Heart left ventricle (tissue), 16 donors: ENCODE data around the gene C9orf152. TPM values are rescaled to one million over a fixed set of nuclear protein-coding genes. Genes with fewer than 3 reads are reported as not detected.

Source experiments
- ATAC-seq, 4 donors: fragments of 200-7000 bp; cut with Tn5 transposase; one replicate each; pipeline ENCODE4 v1.9.1; 2020 to 2022; ENCODE audit warnings: moderate library complexity in 4 of 4, mild to moderate bottlenecking in 3 of 4, moderate number of reproducible peaks in 1 of 4
- DNase-seq, 5 donors: peaks; one replicate each; pipeline ENCODE4 v3.0.0-alpha.2; 2020
- H3K27ac ChIP-seq, 12 donors: fragments of 200-600 bp; sonication (generic) in 4 of 12; one replicate each; pipeline versions ENCODE4 v1.5.0 to v1.8.0; 2016 to 2022; ENCODE audit warnings: mild to moderate bottlenecking in 2 of 12
- H3K27me3 ChIP-seq, 9 donors: fragments of 200-600 bp; sonication (generic) in 2 of 9; one replicate each; pipeline versions ENCODE4 v1.5.1 to v1.8.0; 2016 to 2022; ENCODE audit warnings: mild to moderate bottlenecking in 3 of 9
- H3K36me3 ChIP-seq, 9 donors: fragments of 200-600 bp; sonication (generic) in 2 of 9; one replicate each; pipeline versions ENCODE4 v1.5.0 to v1.8.0; 2018 to 2022; ENCODE audit warnings: mild to moderate bottlenecking in 2 of 9
- H3K4me1 ChIP-seq, 12 donors: fragments of 200-600 bp; sonication (generic) in 4 of 12; one replicate each; pipeline versions ENCODE4 v1.5.0 to v1.8.0; 2016 to 2022; ENCODE audit warnings: mild to moderate bottlenecking in 3 of 12
- H3K4me3 ChIP-seq, 12 donors: fragments of 200-600 bp; sonication (generic) in 4 of 12; one replicate each; pipeline versions ENCODE4 v1.5.0 to v1.8.0; 2017 to 2022; ENCODE audit warnings: mild to moderate bottlenecking in 9 of 12, moderate library complexity in 4 of 12
- H3K9me3 ChIP-seq, 12 donors: fragments of 200-600 bp; sonication (generic) in 4 of 12; one replicate each; pipeline versions ENCODE4 v1.5.0 to v1.8.0; 2016 to 2022; ENCODE audit warnings: mild to moderate bottlenecking in 1 of 12
- POLR2A ChIP-seq, 2 donors: fragments of 450-650 bp; IDR thresholded peaks; one replicate each; pipeline ENCODE4 v1.6.1; 2017; ENCODE audit warnings: antibody characterized with exemption in 2 of 2, mild to moderate bottlenecking in 2 of 2, moderate library complexity in 2 of 2
- WGBS, 4 donors: extraction: QIAGEN DNeasy Blood & Tissue Kit in 2 of 4; methylation state at CpG; one replicate each; pipeline versions ENCODE4 v1.1.5 to v1.1.7; 2013 to 2018; 5-methylcytosine and 5-hydroxymethylcytosine counted together
- intact Hi-C, 10 donors: fragments of 100-400 bp; cut with DNase I; formaldehyde crosslinking; loops; one replicate each; pipeline versions ENCODE4 v1.11.1 to v1.14.2; 2022
- polyA plus RNA-seq, 2 donors: library from polyadenylated mRNA; stranded (reverse); fragments of 200-250 nt; gene quantifications; one replicate each; pipeline ENCODE4 v1.2.3, GENCODE V29; 2013
- total RNA-seq, 9 donors: library from RNA; depleted of rRNA in 2 of 9; stranded (reverse); fragments of >200 nt in 2 of 9; fragmentation: NEBNext Ultra II Directional in 3 of 9; extraction: Animal tissue kit (Norgen Biotek cat#: 25700) in 3 of 9; gene quantifications; one replicate each; pipeline versions ENCODE4 v1.1.0 to v1.2.4, GENCODE V29; 2016 to 2023
- TF ChIP-seq, protein P1 (sequence below), 12 donors: fragments of 200-600 bp; sonication (generic) in 4 of 12; IDR thresholded peaks; one replicate each; pipeline versions ENCODE4 v1.5.0 to v1.8.0; 2018 to 2022; ENCODE audit warnings: antibody characterized with exemption in 12 of 12, mild to moderate bottlenecking in 5 of 12
- donor health status: ischemic (EF 13 %, LVEDD 7.1; RV severe dilation, severe dysfunction).
- donor health status: healthy with polysubstance abuse.
- donor health status: DM: no; HTN: yes; CAD: no.
- donor health status: DM: no; HTN: no; CAD: no.
- donor health status: ischemic (EF 25% LVEDD 6.9; RV normal size, moderate dysfunction).
- donor health status: ischemic (EF 25% LVEDD 5.7; RV mildly dilated, moderate dysfunction).
- donor health status: healthy.
- donor health status: DM: yes; HTN: yes; CAD: no.
- donor health status: ischemic (EF 35%, LVEDD 5.7; RV mildly dilated, moderate dysfunction).
- donor health status: nonischemic (EF 11% LVEDD 7.7; RV severe dilation, severe dysfunction).
- donor health status: DM: yes; HTN: yes; CAD: no.
- donor health status: PGD.
- donor health status: ischemic (EF 29% LVEDD 5.4; RV normal size, mild dysfunction).
- donor health status: nonischemic (EF 23%, LVEDD 6.1; RV moderate dilation, normal function).

C9orf152 gene
- total and polyA plus RNA-seq, 11 donors, result not detected

DNA sequence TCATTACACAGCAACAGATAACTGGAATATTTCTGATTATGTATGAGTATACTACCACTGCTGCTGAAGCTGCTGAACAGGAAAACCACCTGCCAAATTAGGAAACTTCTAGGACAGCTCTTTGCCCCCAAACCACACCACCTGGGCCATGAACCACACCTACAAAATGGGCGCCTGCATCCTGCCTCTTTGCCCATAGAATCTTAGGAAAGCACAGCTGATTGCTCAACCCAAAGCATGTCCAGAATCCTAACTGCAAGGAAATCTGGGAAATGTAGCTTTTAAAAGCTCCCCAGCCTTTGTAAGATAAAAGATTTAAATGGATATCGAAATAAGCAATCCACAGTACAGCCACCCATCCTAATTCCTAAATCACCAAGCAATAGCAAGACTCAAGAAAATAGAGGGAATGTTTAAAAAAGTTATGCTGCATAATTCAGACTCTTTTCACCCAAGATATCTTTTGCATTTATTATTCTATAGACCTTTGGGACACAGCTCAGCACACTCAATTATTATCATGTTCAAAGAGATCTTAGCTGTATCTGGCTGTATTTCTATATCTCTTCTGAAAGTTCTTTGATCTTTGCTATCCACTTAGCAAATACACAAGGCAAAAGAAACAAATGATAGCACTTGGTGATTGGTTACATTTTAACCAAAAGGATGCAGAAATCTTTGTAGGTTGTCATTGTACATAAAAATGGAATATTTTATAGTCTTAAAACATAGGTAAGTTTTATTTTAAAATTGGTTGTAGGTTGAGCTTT is 6.8 kb upstream of the C9orf152 start:
- intact Hi-C loops, result loop anchor here (5.0 to 10.0 kb wide), 7 partner anchors 32 to 642 kb away; no protein-coding TSS in a partner anchor
- 88 to 93% (median 91%) methylated on average over 2 of the region's 2 CpGs for WGBS, 4 donors

DNA sequence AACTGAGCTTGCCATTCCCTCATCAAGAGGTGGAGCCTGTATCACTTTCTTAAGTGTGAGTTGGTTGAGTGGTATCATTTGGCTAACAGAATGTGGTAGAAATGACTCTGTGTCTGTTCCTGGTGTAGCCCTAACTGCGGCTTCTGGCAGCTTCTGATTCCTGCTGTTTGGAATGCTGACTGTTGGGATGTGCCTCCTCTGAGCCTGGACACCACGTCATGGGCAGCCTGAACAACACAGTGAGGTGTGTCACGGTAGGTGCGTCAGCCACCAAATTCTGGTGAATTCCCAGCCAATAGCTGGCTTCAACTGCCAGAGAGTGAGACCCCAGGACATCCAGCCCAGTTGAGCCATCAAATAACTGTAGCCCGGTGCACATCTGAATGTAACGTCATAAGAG is 6.1 kb upstream of the C9orf152 start:
- Histone ChIP-seq H3K4me1 (peaks cover 0 to 5% (median 0%) of the 10 kb centered on the region in 12 donors), H3K9me3 (peaks cover 0 to 5% (median 0%) of the 10 kb centered on the region in 12 donors), H3K4me3 (no peak overlapping the region), H3K36me3 (no peaks in the 10 kb centered on the region), H3K27ac (no peak overlapping the region), H3K27me3 (no peaks in the 10 kb centered on the region)
- TF ChIP-seq, protein P1, sequence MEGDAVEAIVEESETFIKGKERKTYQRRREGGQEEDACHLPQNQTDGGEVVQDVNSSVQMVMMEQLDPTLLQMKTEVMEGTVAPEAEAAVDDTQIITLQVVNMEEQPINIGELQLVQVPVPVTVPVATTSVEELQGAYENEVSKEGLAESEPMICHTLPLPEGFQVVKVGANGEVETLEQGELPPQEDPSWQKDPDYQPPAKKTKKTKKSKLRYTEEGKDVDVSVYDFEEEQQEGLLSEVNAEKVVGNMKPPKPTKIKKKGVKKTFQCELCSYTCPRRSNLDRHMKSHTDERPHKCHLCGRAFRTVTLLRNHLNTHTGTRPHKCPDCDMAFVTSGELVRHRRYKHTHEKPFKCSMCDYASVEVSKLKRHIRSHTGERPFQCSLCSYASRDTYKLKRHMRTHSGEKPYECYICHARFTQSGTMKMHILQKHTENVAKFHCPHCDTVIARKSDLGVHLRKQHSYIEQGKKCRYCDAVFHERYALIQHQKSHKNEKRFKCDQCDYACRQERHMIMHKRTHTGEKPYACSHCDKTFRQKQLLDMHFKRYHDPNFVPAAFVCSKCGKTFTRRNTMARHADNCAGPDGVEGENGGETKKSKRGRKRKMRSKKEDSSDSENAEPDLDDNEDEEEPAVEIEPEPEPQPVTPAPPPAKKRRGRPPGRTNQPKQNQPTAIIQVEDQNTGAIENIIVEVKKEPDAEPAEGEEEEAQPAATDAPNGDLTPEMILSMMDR (IDR thresholded peaks at IDR 0.05), result no peak
- no peak for TF ChIP-seq POLR2A (IDR thresholded peaks at IDR 0.05)
- intact Hi-C loops, result loop anchor here in 5 of 10 donors (10.0 kb wide), 2 partner anchors 309 to 639 kb away; no protein-coding TSS in a partner anchor
- ATAC-seq (no peak), DNase-seq (no peak)
- 85 to 89% (median 87%) methylated on average over 6 of the region's 6 CpGs for WGBS, 4 donors

More for the DNA sequence above, 6.8 kb upstream of the C9orf152 start:
- Histone ChIP-seq H3K27me3 (no peaks in the 10 kb centered on the region), H3K4me1 (peaks cover 0 to 5% (median 0%) of the 10 kb centered on the region in 12 donors), H3K27ac (no peak overlapping the region), H3K9me3 (peaks cover 0 to 5% (median 0%) of the 10 kb centered on the region in 12 donors), H3K36me3 (no peaks in the 10 kb centered on the region), H3K4me3 (no peak overlapping the region)
- DNase-seq (no peak), ATAC-seq (no peak)
- TF ChIP-seq, protein P1 (IDR thresholded peaks at IDR 0.05), result no peak
- no peak for TF ChIP-seq POLR2A (IDR thresholded peaks at IDR 0.05)

DNA sequence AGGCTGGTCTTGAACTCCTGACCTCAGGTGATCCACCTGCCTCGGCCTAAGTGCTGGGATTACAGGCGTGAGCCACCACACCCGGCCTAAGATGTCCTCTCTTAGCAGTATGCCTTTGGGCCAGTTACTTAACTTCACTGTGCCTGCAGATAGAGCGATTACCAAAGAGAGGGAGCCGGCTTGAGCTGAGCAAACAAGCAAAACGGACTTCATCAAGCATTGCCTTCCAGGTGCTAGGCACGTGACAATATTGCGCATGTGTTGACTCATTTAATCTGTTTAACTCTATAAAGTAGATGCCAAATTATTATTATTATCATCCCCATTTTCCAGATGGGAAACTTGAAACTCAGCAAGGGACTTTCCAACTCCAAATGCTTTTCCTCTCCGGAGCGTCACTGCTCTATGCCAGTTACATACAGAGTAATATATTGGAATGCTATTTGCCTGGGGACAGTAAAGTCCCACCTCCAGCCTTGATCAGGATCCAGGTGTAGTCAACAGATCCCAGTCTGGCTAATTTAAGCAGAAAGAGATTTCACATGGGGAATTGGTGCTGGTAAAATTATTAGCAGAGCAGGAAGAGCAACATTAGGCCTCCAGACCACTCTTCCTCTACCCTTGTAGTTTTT is 5.6 kb upstream of the C9orf152 start:
- Histone ChIP-seq H3K27ac (no peak overlapping the region), H3K9me3 (peaks cover 0 to 5% (median 0%) of the 10 kb centered on the region in 12 donors), H3K4me1 (peaks cover 0 to 5% (median 0%) of the 10 kb centered on the region in 12 donors), H3K27me3 (no peaks in the 10 kb centered on the region), H3K36me3 (no peaks in the 10 kb centered on the region), H3K4me3 (no peak overlapping the region)
- no peak for TF ChIP-seq POLR2A (IDR thresholded peaks at IDR 0.05)
- TF ChIP-seq, protein P1 (IDR thresholded peaks at IDR 0.05), result no peak
- ATAC-seq (no peak), DNase-seq (no peak)
- intact Hi-C loops, result loop anchor here in 6 of 10 donors (2.0 to 10.0 kb wide), 3 partner anchors 29 to 639 kb away; no protein-coding TSS in a partner anchor
- WGBS, 4 donors, result 86 to 92% (median 89%) methylated on average over 10 of the region's 10 CpGs

DNA sequence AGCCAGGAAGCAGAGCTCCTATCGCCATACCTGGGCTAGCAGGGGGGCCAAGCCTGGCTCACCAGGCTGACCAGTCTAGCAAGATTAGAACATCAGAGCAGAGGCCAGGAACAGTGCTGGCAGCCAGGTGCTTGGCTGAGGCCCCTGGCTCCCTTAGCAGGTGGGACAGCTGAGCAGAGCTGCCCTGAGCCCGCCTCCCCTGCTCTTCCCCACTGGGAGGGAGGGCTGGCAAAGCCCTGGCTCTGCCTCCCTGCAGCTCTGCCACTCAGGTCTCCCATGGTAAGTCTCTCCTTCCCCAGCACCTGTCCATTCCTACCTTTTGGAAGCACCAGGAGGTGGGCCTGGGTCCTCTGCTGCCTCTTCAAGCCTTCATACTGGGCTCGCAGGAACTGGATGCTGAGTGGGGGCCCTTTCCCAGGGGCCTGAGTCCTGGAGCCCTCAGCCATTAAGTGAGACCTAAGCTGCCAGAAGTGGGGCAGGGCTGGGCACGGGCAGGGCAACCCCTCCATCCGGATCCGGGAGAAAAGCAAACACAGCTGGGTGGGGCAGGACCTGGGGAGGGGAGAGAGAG is 803 bp downstream of the C9orf152 start:
- 69 to 81% (median 76%) methylated on average over 5 to 6 of the region's 6 CpGs for WGBS, 4 donors
- ATAC-seq (peak in 1 of 4 donors; percentile 42), DNase-seq (no peak)
- Histone ChIP-seq H3K27me3 (no peaks in the 10 kb centered on the region), H3K4me1 (no peaks in the 10 kb centered on the region), H3K27ac (no peak overlapping the region), H3K9me3 (peaks cover 0 to 5% (median 0%) of the 10 kb centered on the region in 12 donors), H3K4me3 (no peak overlapping the region), H3K36me3 (no peaks in the 10 kb centered on the region)
- TF ChIP-seq, protein P1 (IDR thresholded peaks at IDR 0.05), result no peak
- no peak for TF ChIP-seq POLR2A (IDR thresholded peaks at IDR 0.05)
- intact Hi-C loops, result no loop called here
